Measurements from ENCODE around the gene ADGRF1. TPM values are rescaled to one million over a fixed set of nuclear protein-coding genes. Genes with fewer than 3 reads are reported as not detected.

The ADGRF1 gene
- total RNA-seq, 4 donors from 2014 or later, result not detected

DNA sequence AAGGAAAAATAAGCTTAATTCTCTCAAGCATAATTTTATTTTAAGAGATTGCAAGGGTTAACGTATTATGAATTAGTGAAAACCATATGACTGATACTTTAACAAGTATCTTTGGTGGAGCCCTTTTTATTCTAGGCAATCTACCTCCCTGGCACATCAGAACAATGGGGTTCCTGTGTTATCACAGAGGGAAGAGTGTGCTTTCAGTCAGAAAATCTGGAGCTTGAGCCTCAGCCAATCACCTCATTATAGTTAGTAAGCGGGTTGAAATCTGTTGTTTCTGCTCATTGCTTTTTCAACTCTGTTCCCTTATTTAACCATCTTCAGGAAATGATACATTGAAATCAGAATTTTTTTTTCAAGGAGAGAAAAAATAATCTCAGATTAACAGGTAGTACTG lies 391 bp downstream of the ADGRF1 start:
- TF ChIP-seq, protein P1, sequence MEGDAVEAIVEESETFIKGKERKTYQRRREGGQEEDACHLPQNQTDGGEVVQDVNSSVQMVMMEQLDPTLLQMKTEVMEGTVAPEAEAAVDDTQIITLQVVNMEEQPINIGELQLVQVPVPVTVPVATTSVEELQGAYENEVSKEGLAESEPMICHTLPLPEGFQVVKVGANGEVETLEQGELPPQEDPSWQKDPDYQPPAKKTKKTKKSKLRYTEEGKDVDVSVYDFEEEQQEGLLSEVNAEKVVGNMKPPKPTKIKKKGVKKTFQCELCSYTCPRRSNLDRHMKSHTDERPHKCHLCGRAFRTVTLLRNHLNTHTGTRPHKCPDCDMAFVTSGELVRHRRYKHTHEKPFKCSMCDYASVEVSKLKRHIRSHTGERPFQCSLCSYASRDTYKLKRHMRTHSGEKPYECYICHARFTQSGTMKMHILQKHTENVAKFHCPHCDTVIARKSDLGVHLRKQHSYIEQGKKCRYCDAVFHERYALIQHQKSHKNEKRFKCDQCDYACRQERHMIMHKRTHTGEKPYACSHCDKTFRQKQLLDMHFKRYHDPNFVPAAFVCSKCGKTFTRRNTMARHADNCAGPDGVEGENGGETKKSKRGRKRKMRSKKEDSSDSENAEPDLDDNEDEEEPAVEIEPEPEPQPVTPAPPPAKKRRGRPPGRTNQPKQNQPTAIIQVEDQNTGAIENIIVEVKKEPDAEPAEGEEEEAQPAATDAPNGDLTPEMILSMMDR (IDR thresholded peaks at IDR 0.05), result no peak
- TF ChIP-seq EP300 (IDR thresholded peaks at IDR 0.05) (no peak), POLR2A (IDR thresholded peaks at IDR 0.05) (no peak)
- WGBS, 2 donors, result 67% methylated on average over 2 of the region's 2 CpGs
- Histone ChIP-seq H3K27ac (no peak overlapping the region), H3K27me3 (no peaks in the 10 kb centered on the region), H3K36me3 (no peaks in the 10 kb centered on the region), H3K9me3 (no peaks in the 10 kb centered on the region), H3K4me3 (no peak overlapping the region), H3K4me1 (no peaks in the 10 kb centered on the region)
- no peak for DNase-seq (ENCODE audit: low spot score in 2 of 2)

DNA sequence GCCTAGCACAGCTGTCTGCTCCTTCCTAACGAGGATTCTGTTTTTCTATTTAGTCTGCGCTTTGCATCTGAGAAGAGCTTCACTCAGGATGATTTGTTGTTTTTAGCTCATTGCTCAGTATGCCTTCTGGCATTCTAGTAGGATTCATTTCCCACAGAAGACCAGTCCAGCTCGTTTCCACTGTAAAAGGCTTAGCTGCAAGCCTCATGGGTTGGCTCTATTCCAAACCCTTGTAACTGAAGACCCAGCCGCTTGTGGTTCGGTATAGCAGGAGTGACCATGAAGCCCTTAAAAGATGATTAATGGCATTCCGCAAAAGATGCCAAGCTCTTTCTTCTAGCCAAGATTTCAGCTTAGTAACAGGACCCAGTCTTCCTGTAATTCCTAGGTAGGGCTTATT lies 7.2 kb downstream of the ADGRF1 start:
- H3K9me3 ChIP-seq, result no peaks in the 10 kb centered on the region
- peaks cover 0 to 5% of the 10 kb centered on the region in 2 donors for H3K27me3 ChIP-seq
- no peak overlapping the region for H3K27ac ChIP-seq
- H3K4me3 ChIP-seq, result no peak overlapping the region
- no peak for DNase-seq (ENCODE audit: low spot score in 2 of 2)
- 11 to 12% methylated on average over 6 of the region's 6 CpGs for WGBS, 2 donors
- H3K36me3 ChIP-seq, result no peaks in the 10 kb centered on the region
- peaks cover 0 to 9% (median 0%) of the 10 kb centered on the region in 4 donors for H3K4me1 ChIP-seq
- TF ChIP-seq POLR2A (IDR thresholded peaks at IDR 0.05), result no peak
- TF ChIP-seq, protein P1 (IDR thresholded peaks at IDR 0.05), result no peak
- TF ChIP-seq EP300 (IDR thresholded peaks at IDR 0.05), result no peak

DNA sequence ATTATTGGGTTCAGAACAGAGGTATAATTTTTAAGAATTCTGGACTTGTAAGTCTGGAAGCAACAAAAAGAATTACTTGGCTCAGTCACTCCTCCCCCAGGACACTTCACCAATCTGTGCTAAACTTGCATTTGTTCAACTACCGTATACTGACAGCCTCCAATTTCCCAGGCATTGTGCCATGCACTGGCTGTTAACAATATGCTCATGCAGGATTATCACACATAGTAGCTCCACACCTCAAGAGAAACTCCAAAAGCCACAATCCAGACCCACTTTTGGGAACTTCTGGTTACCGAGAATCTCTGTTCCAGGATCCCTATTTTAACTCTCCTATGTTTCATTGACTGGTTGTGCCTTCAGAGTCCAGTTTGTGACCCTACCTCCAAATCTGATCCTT lies 7.7 kb downstream of the ADGRF1 start:
- H3K9me3 ChIP-seq, result no peaks in the 10 kb centered on the region
- 48 to 53% methylated on average over 2 of the region's 2 CpGs for WGBS, 2 donors
- DNase-seq (ENCODE audit: low spot score in 2 of 2), result no peak
- TF ChIP-seq EP300 (IDR thresholded peaks at IDR 0.05), result no peak
- no peak for TF ChIP-seq POLR2A (IDR thresholded peaks at IDR 0.05)
- peaks cover 0 to 9% (median 0%) of the 10 kb centered on the region in 4 donors for H3K4me1 ChIP-seq
- H3K27me3 ChIP-seq, result peaks cover 0 to 5% of the 10 kb centered on the region in 2 donors
- H3K4me3 ChIP-seq, result no peak overlapping the region
- no peak overlapping the region for H3K27ac ChIP-seq
- H3K36me3 ChIP-seq, result no peaks in the 10 kb centered on the region

DNA sequence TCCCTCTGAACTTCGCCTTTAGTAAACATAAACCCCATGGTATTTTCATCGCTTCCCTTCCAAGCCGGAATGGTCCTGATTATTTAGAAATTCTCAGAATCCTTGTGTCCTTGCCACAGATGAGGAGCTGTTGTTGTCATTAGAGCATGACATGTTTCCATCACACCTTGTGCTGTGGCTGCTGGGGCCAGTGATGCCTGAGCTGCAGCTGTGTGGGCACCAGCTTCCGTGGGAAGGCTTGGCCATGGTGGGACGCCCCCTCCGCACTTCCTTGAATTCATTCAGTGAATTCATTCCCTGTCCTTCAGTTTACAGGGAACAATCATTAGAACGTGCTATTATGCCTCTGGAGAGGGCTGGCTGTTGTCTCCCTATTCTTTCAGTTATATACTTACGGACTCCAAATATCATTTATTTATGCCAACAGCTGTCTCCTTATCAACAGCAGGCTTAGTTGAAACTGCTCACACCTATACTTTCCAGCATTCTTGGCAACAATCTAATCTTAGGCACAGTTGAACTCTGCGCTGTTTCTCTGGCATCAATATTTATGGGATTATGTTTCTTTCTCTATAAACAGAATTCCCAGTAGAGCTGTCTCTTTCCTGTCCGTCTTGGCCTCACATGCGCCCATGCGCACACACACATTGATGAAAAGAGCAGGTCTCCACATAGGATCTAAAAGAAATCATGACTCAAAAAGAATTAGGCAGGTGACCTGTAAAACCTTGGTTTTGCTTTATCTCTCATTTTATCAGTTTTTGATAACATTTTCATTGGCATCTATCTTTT lies 9.0 kb downstream of the ADGRF1 start:
- Histone ChIP-seq H3K9me3 (no peaks in the 10 kb centered on the region), H3K27me3 (peaks cover 0 to 5% of the 10 kb centered on the region in 2 donors), H3K27ac (no peak overlapping the region), H3K4me3 (no peak overlapping the region), H3K36me3 (no peaks in the 10 kb centered on the region), H3K4me1 (peaks cover 0 to 9% (median 0%) of the 10 kb centered on the region in 4 donors)
- TF ChIP-seq POLR2A (IDR thresholded peaks at IDR 0.05) (no peak), EP300 (IDR thresholded peaks at IDR 0.05) (no peak)
- TF ChIP-seq, protein P1 (IDR thresholded peaks at IDR 0.05), result no peak
- WGBS, 2 donors, result 78 to 82% methylated on average over 12 of the region's 12 CpGs
- DNase-seq (ENCODE audit: low spot score in 2 of 2), result no peak

DNA sequence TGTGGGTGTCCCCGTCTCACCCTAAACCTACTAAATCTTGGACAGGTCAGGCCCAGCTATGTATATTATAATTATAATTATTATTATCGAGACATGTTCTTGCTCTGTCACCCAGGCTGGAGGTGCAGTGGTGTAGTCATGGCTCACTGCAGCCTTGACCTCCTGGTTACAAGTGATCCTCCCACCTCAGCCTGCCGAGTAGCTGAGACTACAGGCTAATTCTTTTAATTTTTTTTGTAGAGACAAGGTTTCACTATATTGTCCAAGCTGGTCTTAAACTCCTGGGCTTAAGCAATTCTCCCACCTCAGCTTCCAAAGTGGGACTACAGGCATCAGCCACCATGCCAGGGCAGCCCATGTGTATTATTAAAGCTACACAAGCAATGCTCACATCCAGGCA lies 10.5 kb downstream of the ADGRF1 start:
- Histone ChIP-seq H3K27me3 (peaks cover 0 to 5% of the 10 kb centered on the region in 2 donors), H3K4me3 (no peak overlapping the region), H3K4me1 (peaks cover 0 to 9% (median 0%) of the 10 kb centered on the region in 4 donors), H3K27ac (no peak overlapping the region), H3K36me3 (no peaks in the 10 kb centered on the region), H3K9me3 (no peaks in the 10 kb centered on the region)
- DNase-seq (ENCODE audit: low spot score in 2 of 2), result no peak
- TF ChIP-seq POLR2A (IDR thresholded peaks at IDR 0.05), result no peak
- no peak for TF ChIP-seq EP300 (IDR thresholded peaks at IDR 0.05)
- TF ChIP-seq, protein P1 (IDR thresholded peaks at IDR 0.05), result no peak
- WGBS, 2 donors, result 88 to 90% methylated on average over 3 of the region's 3 CpGs

Measured in tibial nerve (tissue), 4 donors.